Neural progenitor cell (in vitro differentiated cells): Measurements from ENCODE around the gene AMMECR1.

ENCODE experiments used
- EZH2 ChIP-seq: fragments of 200-600 bp; sonication (generic); IDR thresholded peaks from 2 replicates; pipeline ENCODE4 v1.6.1; 2017; ENCODE audit warnings: antibody characterized with exemption, mild to moderate bottlenecking, moderate library complexity
- EZH2phosphoT487 ChIP-seq: fragments of 200-600 bp; sonication (generic); IDR thresholded peaks from 2 replicates; pipeline ENCODE4 v1.6.1; 2017; ENCODE audit warnings: antibody characterized with exemption
- TF ChIP-seq, protein P1 (sequence below): fragments of 200-600 bp; sonication (generic); IDR thresholded peaks from 2 replicates; pipeline ENCODE4 v1.5.1; 2017; ENCODE audit warnings: antibody characterized with exemption, mild to moderate bottlenecking

DNA sequence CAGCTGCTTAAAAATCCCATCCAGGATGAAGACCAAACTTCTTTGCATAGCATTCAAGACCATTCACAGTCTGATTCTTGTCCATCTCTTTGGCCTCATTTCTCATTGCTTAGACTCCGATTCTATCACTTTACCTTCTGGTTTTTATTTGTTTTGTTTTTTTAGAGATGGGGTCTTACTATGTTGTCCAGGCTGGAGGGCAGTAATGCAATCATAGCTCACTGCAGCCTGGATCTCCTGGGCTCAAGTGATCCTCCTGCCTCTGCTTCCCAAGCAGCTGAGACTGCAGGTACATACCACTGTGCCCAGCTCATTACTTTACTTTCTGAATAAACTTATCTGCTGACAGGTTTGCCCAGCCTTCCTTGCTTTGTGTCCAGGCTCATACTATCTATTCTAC lies 162.1 kb downstream of the AMMECR1 start:
- TF ChIP-seq, protein P1, sequence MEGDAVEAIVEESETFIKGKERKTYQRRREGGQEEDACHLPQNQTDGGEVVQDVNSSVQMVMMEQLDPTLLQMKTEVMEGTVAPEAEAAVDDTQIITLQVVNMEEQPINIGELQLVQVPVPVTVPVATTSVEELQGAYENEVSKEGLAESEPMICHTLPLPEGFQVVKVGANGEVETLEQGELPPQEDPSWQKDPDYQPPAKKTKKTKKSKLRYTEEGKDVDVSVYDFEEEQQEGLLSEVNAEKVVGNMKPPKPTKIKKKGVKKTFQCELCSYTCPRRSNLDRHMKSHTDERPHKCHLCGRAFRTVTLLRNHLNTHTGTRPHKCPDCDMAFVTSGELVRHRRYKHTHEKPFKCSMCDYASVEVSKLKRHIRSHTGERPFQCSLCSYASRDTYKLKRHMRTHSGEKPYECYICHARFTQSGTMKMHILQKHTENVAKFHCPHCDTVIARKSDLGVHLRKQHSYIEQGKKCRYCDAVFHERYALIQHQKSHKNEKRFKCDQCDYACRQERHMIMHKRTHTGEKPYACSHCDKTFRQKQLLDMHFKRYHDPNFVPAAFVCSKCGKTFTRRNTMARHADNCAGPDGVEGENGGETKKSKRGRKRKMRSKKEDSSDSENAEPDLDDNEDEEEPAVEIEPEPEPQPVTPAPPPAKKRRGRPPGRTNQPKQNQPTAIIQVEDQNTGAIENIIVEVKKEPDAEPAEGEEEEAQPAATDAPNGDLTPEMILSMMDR = no peak
- TF ChIP-seq EZH2 (no peak), EZH2phosphoT487 (no peak)
